Mucosa of stomach (tissue), 1 donor: Measurements from ENCODE around the gene GDPD5.
A peak's percentile ranks its signal among the peaks of the same experiment; 100 is the strongest.
"Not testable (repeated sequence)": the region's sequence is repeated elsewhere in the genome, so short reads cannot be mapped to it uniquely, and the experiment has no call there.

Source experiments
- H3K27me3 ChIP-seq: one replicate; pipeline ENCODE4 v1.7.0; 2013; ENCODE audit warnings: mild to moderate bottlenecking, low read length; ENCODE audit not compliant: control insufficient read depth, insufficient read depth
- H3K36me3 ChIP-seq: one replicate; pipeline ENCODE4 v1.7.0; 2013; ENCODE audit warnings: low read length; ENCODE audit not compliant: control insufficient read depth, insufficient read depth
- H3K4me1 ChIP-seq: one replicate; pipeline ENCODE4 v1.7.0; 2013; ENCODE audit warnings: mild to moderate bottlenecking, low read length; ENCODE audit not compliant: control insufficient read depth, insufficient read depth
- H3K4me3 ChIP-seq: one replicate; pipeline ENCODE4 v1.7.0; 2013; ENCODE audit warnings: low read length
- H3K9ac ChIP-seq: one replicate; pipeline ENCODE4 v1.7.0; 2013; ENCODE audit warnings: mild to moderate bottlenecking, low read length, moderate library complexity
- H3K9me3 ChIP-seq: one replicate; pipeline ENCODE4 v1.7.0; 2013; ENCODE audit warnings: mild to moderate bottlenecking, low read length, moderate library complexity; ENCODE audit not compliant: control insufficient read depth
- donor health status: Pancreatic carcinoma.

The GDPD5 gene

GRCh38 chr11:75426720-75427086 is 99.0 kb downstream of the GDPD5 start:
- Histone ChIP-seq H3K27me3 (peaks cover 19% of the 10 kb centered on the region), H3K36me3 (no peaks in the 10 kb centered on the region), H3K9ac (no peak overlapping the region), H3K4me1 (peaks cover 33% of the 10 kb centered on the region), H3K9me3 (peaks cover 4% of the 10 kb centered on the region), H3K4me3 (no peak overlapping the region)

- peaks cover 6% of the 10 kb centered on the region for H3K27me3 ChIP-seq
- peaks cover 4% of the 10 kb centered on the region for H3K9me3 ChIP-seq
- H3K4me3 ChIP-seq, result no peak overlapping the region
- peaks cover 39% of the 10 kb centered on the region for H3K4me1 ChIP-seq
- no peaks in the 10 kb centered on the region for H3K36me3 ChIP-seq
- H3K9ac ChIP-seq, result no peak overlapping the region
Observed at GRCh38 chr11:75425422-75425821, 100.3 kb downstream of the GDPD5 start.

GRCh38 chr11:75424396-75424795 is 101.3 kb downstream of the GDPD5 start:
- no peak overlapping the region for H3K4me3 ChIP-seq
- H3K9ac ChIP-seq, result no peak overlapping the region
- peaks cover 2% of the 10 kb centered on the region for H3K27me3 ChIP-seq
- peaks cover 43% of the 10 kb centered on the region for H3K4me1 ChIP-seq
- H3K9me3 ChIP-seq, result peaks cover 2% of the 10 kb centered on the region
- no peaks in the 10 kb centered on the region for H3K36me3 ChIP-seq

GRCh38 chr11:75423721-75424120 is 102.0 kb downstream of the GDPD5 start:
- Histone ChIP-seq H3K4me3 (no peak overlapping the region), H3K4me1 (peaks cover 37% of the 10 kb centered on the region), H3K27me3 (no peaks in the 10 kb centered on the region), H3K9ac (no peak overlapping the region), H3K36me3 (no peaks in the 10 kb centered on the region), H3K9me3 (no peaks in the 10 kb centered on the region)

GRCh38 chr11:75422248-75423231 is 103.2 kb downstream of the GDPD5 start:
- H3K9me3 ChIP-seq, result no peaks in the 10 kb centered on the region
- H3K9ac ChIP-seq, result no peak overlapping the region
- H3K36me3 ChIP-seq, result no peaks in the 10 kb centered on the region
- no peak overlapping the region for H3K4me3 ChIP-seq
- H3K27me3 ChIP-seq, result no peaks in the 10 kb centered on the region
- peaks cover 31% of the 10 kb centered on the region for H3K4me1 ChIP-seq

GRCh38 chr11:75421902-75422247 is 103.9 kb downstream of the GDPD5 start:
- Histone ChIP-seq H3K4me1 (peaks cover 31% of the 10 kb centered on the region), H3K9ac (peak overlapping the region; percentile 10), H3K4me3 (no peak overlapping the region), H3K9me3 (no peaks in the 10 kb centered on the region), H3K36me3 (no peaks in the 10 kb centered on the region), H3K27me3 (no peaks in the 10 kb centered on the region)

- Histone ChIP-seq H3K9me3 (no peaks in the 10 kb centered on the region), H3K4me3 (no peak overlapping the region), H3K27me3 (no peaks in the 10 kb centered on the region), H3K9ac (peak overlapping the region; percentile 10), H3K4me1 (peaks cover 31% of the 10 kb centered on the region), H3K36me3 (no peaks in the 10 kb centered on the region)
Observed at GRCh38 chr11:75421035-75421602, 104.6 kb downstream of the GDPD5 start.

GRCh38 chr11:75420224-75421034 is 105.3 kb downstream of the GDPD5 start:
- Histone ChIP-seq H3K4me1 (peaks cover 31% of the 10 kb centered on the region), H3K27me3 (no peaks in the 10 kb centered on the region), H3K36me3 (no peaks in the 10 kb centered on the region), H3K4me3 (no peak overlapping the region), H3K9ac (peak overlapping the region; percentile 10), H3K9me3 (no peaks in the 10 kb centered on the region)

- no peak overlapping the region for H3K9ac ChIP-seq
- no peaks in the 10 kb centered on the region for H3K9me3 ChIP-seq
- no peaks in the 10 kb centered on the region for H3K4me1 ChIP-seq
- H3K36me3 ChIP-seq, result no peaks in the 10 kb centered on the region
- H3K27me3 ChIP-seq, result no peaks in the 10 kb centered on the region
- no peak overlapping the region for H3K4me3 ChIP-seq
Observed at GRCh38 chr11:75413864-75414263, 111.9 kb downstream of the GDPD5 start.

- not testable (repeated sequence) for H3K4me1 ChIP-seq, H3K36me3 ChIP-seq, H3K9ac ChIP-seq, H3K27me3 ChIP-seq, H3K9me3 ChIP-seq, H3K4me3 ChIP-seq
Observed at GRCh38 chr11:75413146-75413545, 112.6 kb downstream of the GDPD5 start.

- H3K9me3 ChIP-seq, H3K4me1 ChIP-seq, H3K27me3 ChIP-seq, H3K4me3 ChIP-seq, H3K9ac ChIP-seq: not testable (repeated sequence)
- H3K36me3 ChIP-seq, result peaks cover 12% of the 10 kb centered on the region
Observed at GRCh38 chr11:75409971-75410370, 115.8 kb downstream of the GDPD5 start.

GRCh38 chr11:75408957-75409219 is 116.9 kb downstream of the GDPD5 start:
- Histone ChIP-seq H3K9me3 (no peaks in the 10 kb centered on the region), H3K9ac (no peak overlapping the region), H3K36me3 (peaks cover 12% of the 10 kb centered on the region), H3K4me3 (no peak overlapping the region), H3K4me1 (no peaks in the 10 kb centered on the region), H3K27me3 (no peaks in the 10 kb centered on the region)
